VCaP (cell line): ENCODE data around the gene PPIG.
A peak's percentile ranks its signal among the peaks of the same experiment; 100 is the strongest.
"Not testable (repeated sequence)": the region's sequence is repeated elsewhere in the genome, so short reads cannot be mapped to it uniquely, and the experiment has no call there.

Experiments
- H3K27ac ChIP-seq: fragments of 450-650 bp; 2 replicates; pipeline ENCODE4 v1.5.1; 2017
- CTCF ChIP-seq: fragments of 450-650 bp; conservative IDR thresholded peaks from 2 replicates; pipeline ENCODE4 v1.5.1; 2017; ENCODE audit warnings: mild to moderate bottlenecking, moderate library complexity

PPIG gene

GRCh38 chr2:169569948-169570347 is 14.2 kb upstream of the PPIG start:
- TF ChIP-seq CTCF: no peak
- no peak overlapping the region for H3K27ac ChIP-seq

GRCh38 chr2:169570752-169571151 is 13.4 kb upstream of the PPIG start:
- H3K27ac ChIP-seq: not testable (repeated sequence)

- TF ChIP-seq CTCF: no peak
- no peak overlapping the region for H3K27ac ChIP-seq
Observed at GRCh38 chr2:169571571-169571970, 12.6 kb upstream of the PPIG start.

GRCh38 chr2:169572189-169572588 is 12.0 kb upstream of the PPIG start:
- no peak for TF ChIP-seq CTCF
- peak overlapping the region; percentile 79; the same call in 1 of the 2 replicates for H3K27ac ChIP-seq

- no peak for TF ChIP-seq CTCF
- peak overlapping the region; percentile 79 for H3K27ac ChIP-seq
Observed at GRCh38 chr2:169572821-169573159, 11.4 kb upstream of the PPIG start.

- no peak for TF ChIP-seq CTCF
- peak within 1 kb of the TSS; percentile 79 for H3K27ac ChIP-seq
Observed at GRCh38 chr2:169573160-169573973, 10.8 kb upstream of the PPIG start, which contains the start of gene FASTKD1. Gene FASTKD1, minus strand, starts transcription at chr2:169573865. Its CDS starts 1,836 bp downstream, at chr2:169572029.

GRCh38 chr2:169573974-169574299 is 10.2 kb upstream of the PPIG start:
- TF ChIP-seq CTCF: no peak
- H3K27ac ChIP-seq: peak overlapping the region; percentile 79

- H3K27ac ChIP-seq: not testable (repeated sequence)
Observed at GRCh38 chr2:169574539-169574938, 9.6 kb upstream of the PPIG start.

- not testable (repeated sequence) for H3K27ac ChIP-seq
Observed at GRCh38 chr2:169575264-169575663, 8.9 kb upstream of the PPIG start.
